AG04450 (cell line): Measurements from ENCODE around the gene TBC1D28. TPM values are rescaled to one million over a fixed set of nuclear protein-coding genes. Genes with fewer than 3 reads are reported as not detected.
"Not testable (repeated sequence)": the region's sequence is repeated elsewhere in the genome, so short reads cannot be mapped to it uniquely, and the experiment has no call there.

Experiments
- CTCF ChIA-PET: fragments of 300-600, 350-600 bp; formaldehyde crosslinking; extraction: SDS; loops from one replicate; lab custom pipeline; 2022; ENCODE audit warnings: antibody characterized with exemption, inconsistent platforms; lab: Charles Lee
- POLR2A ChIA-PET: fragments of 350-600 bp; formaldehyde crosslinking; extraction: SDS; loops from one replicate; lab custom pipeline; 2021; ENCODE audit warnings: antibody characterized with exemption, inconsistent platforms; lab: Yijun Ruan, JAX
- DNase-seq: peaks from one replicate; pipeline ENCODE4 v3.0.0-alpha.2; 2011; ENCODE audit warnings: low read depth, low spot score
- H3K27ac ChIP-seq: one replicate; pipeline ENCODE4 v1.5.1; 2012; ENCODE audit warnings: low read depth, low read length, control low read depth
- H3K27me3 ChIP-seq: one replicate; pipeline ENCODE4 v1.6.0; 2012; ENCODE audit warnings: low read length; ENCODE audit not compliant: control insufficient read depth, insufficient read depth
- H3K4me3 ChIP-seq: 2 replicates; pipeline ENCODE4 v1.5.1; 2011; ENCODE audit warnings: mild to moderate bottlenecking, low read depth, low read length, control low read depth
- H3K9me3 ChIP-seq: 2 replicates; pipeline ENCODE4 v1.5.1; 2012; ENCODE audit warnings: low read length; ENCODE audit not compliant: control insufficient read depth, insufficient read depth
- polyA plus RNA-seq: library from polyadenylated mRNA; depleted of rRNA; stranded (reverse); fragments of >200 nt; gene quantifications from 2 replicates; pipeline ENCODE4 v1.2.3, GENCODE V29; 2011
- TF ChIP-seq, protein P1 (sequence below): IDR thresholded peaks from 2 replicates; pipeline ENCODE4 v1.5.1; 2011; ENCODE audit warnings: low read depth, low read length, control low read depth, inconsistent platforms

TBC1D28 gene
- polyA plus RNA-seq, 1 experiment = not detected

DNA sequence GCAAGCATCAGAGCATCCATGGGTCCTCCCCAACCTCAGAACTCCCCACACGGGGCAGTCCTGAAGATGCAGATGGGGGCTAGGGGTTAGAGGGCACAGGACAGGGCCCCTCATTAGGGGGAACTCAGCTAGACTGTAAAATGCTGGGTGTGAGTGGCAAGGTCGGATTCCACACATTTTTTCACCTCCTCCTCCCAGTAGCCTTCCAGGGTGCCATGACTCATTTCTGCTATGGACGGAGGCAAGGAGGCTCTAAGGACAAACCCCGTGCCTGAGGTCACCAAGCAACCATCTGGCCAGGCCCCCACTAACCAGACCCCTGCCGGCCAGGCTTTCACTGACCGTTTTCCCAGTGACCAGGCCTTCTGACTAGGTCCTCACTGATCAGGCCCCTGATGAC is 1.1 kb downstream of the TBC1D28 start:
- H3K27ac ChIP-seq, H3K27me3 ChIP-seq, H3K9me3 ChIP-seq, POLR2A ChIA-PET, DNase-seq, CTCF ChIA-PET, H3K4me3 ChIP-seq: not testable (repeated sequence)

DNA sequence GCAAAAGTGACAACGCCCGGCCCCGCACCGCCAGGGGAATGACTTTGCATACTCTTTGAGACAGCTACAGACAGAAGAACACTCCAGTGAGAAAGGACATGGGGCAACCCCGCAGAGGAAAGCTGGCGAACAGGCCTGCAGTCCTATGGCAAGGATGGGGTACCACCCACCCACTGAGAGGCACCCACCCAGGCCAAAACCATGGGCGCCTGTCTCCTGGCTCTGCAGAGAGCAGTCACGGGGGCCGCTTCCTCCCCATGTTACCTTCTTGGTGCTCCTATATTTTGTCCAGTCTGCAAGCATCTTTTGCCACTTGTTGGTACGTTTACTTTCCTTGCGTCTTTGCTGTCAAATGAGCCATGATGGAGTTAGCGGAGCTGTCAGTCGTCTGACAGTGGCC is 5.8 kb downstream of the TBC1D28 start:
- DNase-seq, H3K4me3 ChIP-seq, H3K27me3 ChIP-seq, H3K27ac ChIP-seq, POLR2A ChIA-PET, H3K9me3 ChIP-seq, CTCF ChIA-PET: not testable (repeated sequence)

DNA sequence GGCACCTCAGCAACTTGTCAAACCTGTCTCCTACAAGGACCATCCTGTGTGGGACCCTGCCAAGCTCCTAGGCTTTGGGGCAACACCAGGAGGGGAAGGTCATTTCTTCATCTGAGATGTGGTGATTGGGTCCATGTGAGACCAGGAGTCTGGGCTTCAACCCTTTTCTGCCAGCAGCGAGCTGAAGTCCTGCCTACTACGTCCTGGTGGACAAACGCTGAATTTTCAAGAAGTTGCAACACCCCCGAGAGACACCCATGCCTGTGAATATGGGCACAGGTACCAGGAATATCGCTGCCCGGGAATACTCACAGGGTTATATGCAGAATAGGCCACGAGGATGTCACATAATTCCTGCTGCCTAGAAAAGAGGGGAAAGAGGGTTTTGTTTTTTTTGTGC is 8.0 kb downstream of the TBC1D28 start:
- H3K27me3 ChIP-seq, POLR2A ChIA-PET, H3K4me3 ChIP-seq, H3K9me3 ChIP-seq, H3K27ac ChIP-seq, DNase-seq: not testable (repeated sequence)
- TF ChIP-seq, protein P1, sequence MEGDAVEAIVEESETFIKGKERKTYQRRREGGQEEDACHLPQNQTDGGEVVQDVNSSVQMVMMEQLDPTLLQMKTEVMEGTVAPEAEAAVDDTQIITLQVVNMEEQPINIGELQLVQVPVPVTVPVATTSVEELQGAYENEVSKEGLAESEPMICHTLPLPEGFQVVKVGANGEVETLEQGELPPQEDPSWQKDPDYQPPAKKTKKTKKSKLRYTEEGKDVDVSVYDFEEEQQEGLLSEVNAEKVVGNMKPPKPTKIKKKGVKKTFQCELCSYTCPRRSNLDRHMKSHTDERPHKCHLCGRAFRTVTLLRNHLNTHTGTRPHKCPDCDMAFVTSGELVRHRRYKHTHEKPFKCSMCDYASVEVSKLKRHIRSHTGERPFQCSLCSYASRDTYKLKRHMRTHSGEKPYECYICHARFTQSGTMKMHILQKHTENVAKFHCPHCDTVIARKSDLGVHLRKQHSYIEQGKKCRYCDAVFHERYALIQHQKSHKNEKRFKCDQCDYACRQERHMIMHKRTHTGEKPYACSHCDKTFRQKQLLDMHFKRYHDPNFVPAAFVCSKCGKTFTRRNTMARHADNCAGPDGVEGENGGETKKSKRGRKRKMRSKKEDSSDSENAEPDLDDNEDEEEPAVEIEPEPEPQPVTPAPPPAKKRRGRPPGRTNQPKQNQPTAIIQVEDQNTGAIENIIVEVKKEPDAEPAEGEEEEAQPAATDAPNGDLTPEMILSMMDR = peak; percentile 4; the same call in 1 of the 2 replicates
- CTCF ChIA-PET = interaction anchor here (0.7 kb wide), 1 partner anchor 10 kb away, joined by 3 read pairs; no protein-coding TSS in a partner anchor

DNA sequence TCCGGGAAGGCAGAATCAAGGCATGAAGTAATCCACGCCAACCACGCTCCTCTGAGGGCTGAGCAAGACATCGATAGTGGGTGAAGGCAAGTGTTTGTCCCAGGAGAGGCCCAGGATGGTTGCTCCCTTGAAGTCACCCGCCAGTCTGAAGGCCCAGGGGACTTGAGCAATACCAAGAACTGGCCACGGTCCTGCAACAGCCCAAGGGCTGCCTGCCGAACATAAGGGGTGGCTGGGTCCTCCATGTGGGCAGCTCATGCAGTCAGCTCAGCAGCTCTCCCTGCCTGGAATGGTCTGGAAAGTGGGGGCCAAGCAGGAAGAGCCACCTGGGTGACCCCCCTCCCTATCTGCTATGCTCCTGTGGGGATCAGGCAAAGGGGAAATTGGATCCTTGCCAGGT is 8.4 kb downstream of the TBC1D28 start:
- H3K27me3 ChIP-seq, DNase-seq, H3K9me3 ChIP-seq, H3K4me3 ChIP-seq, POLR2A ChIA-PET, H3K27ac ChIP-seq, CTCF ChIA-PET: not testable (repeated sequence)

DNA sequence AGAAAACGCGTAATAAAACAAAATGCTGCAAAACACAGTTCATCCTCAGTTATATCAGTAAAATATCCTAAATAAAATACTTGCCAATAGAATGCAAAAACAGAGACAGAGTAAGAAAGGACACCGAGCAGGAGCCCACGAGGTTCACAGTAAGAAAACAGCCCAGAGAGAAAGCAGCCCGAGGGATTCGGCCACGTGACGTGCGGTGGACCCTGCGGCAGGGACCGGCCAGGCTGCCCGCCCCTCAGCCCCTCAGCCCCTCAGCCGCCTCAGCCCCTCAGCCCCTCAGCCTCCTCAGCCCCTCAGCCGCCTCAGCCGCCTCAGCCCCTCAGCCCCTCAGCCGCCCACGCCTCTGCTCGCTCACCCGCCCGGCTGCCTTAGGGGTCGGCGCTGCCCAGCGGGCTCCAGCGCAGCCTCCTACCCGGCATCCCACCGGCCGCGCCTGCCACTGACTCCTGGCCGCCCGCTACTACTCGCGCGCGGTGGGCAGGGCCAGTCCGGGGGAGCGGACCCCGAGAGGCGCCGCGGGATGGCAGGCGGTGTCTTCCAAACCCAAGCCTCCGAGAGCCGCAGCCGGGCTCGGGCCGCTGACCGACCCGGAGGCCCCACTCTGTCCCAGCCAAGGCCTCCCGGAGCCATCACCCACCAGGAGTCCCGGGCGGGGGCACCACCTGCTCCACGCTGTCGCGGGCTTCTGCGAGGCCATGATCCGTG is 9.5 kb downstream of the TBC1D28 start:
- H3K27me3 ChIP-seq, POLR2A ChIA-PET, H3K27ac ChIP-seq, CTCF ChIA-PET, DNase-seq, H3K9me3 ChIP-seq: not testable (repeated sequence)
- H3K4me3 ChIP-seq = peak overlapping the region; percentile 31

DNA sequence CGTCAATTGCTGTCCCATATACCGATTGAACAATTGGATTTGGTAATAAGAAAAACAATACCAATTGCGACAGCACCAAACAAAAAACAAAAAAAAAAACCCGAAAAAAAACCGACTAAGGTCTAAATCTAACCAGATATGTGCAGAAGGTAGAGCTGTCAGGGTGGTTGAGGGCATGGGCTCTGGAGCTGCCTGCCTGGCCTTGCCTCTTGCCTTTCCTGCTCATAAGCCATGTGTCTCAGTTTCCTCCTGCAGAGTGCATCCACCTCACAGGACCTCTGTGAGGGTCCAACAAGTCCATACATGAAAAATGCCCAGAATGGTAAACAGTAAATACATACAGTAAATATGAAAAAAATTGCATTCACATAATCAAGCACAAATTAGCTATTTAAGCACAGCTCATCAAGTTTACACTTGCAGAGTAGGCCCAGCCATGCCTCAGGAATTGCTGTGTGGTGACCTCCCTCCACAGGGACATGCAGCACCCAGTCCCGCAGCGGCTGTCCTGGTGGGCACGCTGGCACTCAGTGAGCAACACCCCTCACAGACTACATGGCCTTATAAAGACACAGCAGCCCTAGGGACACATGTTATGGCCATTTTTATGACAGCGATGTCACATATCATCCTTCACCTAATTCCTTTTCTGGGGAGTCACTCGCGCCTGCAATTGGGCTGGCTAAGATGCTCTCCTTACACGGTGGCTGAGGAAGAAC is 17.9 kb downstream of the TBC1D28 start:
- no peak for DNase-seq
- ChIA-PET POLR2A (no interaction called here), CTCF (interaction anchor here (0.7 to 1.7 kb wide), 10 partner anchors 7 to 377 kb away, joined by 3 to 7 read pairs (median 4); partner anchors contain the start of gene PRPSAP2)
- H3K9me3 ChIP-seq = peaks cover 3% of the 10 kb centered on the region; the same call in 1 of the 2 replicates
- TF ChIP-seq, protein P1 = no peak
- no peak overlapping the region for H3K4me3 ChIP-seq
- peaks cover 7% of the 10 kb centered on the region for H3K27me3 ChIP-seq
- no peak overlapping the region for H3K27ac ChIP-seq
